Measurements from ENCODE around the gene SLC66A1.

SLC66A1 gene

GRCh38 chr1:19317126-19317910 lies 5.2 kb downstream of the SLC66A1 start:
- Histone ChIP-seq H3K9ac (ENCODE audit: low read length) (no peak overlapping the region), H3K36me3 (ENCODE audit: control insufficient read depth, low read depth, low read length) (peaks cover 13% of the 10 kb centered on the region), H3K27ac (ENCODE audit: low read length) (no peak overlapping the region), H3K9me3 (ENCODE audit: control insufficient read depth, low read depth, low read length) (no peaks in the 10 kb centered on the region), H3K4me3 (ENCODE audit: low read length) (no peak overlapping the region), H3K4me1 (ENCODE audit: control insufficient read depth, low read depth, low read length) (no peaks in the 10 kb centered on the region), H3K27me3 (ENCODE audit: control insufficient read depth, insufficient read depth, low read length) (no peaks in the 10 kb centered on the region)

GRCh38 chr1:19319196-19319595 lies 7.1 kb downstream of the SLC66A1 start:
- H3K4me3 ChIP-seq (ENCODE audit: low read length), result no peak overlapping the region
- H3K27ac ChIP-seq (ENCODE audit: low read length), result no peak overlapping the region
- H3K9ac ChIP-seq (ENCODE audit: low read length), result no peak overlapping the region
- H3K9me3 ChIP-seq (ENCODE audit: control insufficient read depth, low read depth, low read length), result no peaks in the 10 kb centered on the region
- H3K4me1 ChIP-seq (ENCODE audit: control insufficient read depth, low read depth, low read length), result no peaks in the 10 kb centered on the region
- no peaks in the 10 kb centered on the region for H3K27me3 ChIP-seq (ENCODE audit: control insufficient read depth, insufficient read depth, low read length)
- peaks cover 10% of the 10 kb centered on the region for H3K36me3 ChIP-seq (ENCODE audit: control insufficient read depth, low read depth, low read length)

- Histone ChIP-seq H3K27me3 (ENCODE audit: control insufficient read depth, insufficient read depth, low read length) (no peaks in the 10 kb centered on the region), H3K9me3 (ENCODE audit: control insufficient read depth, low read depth, low read length) (no peaks in the 10 kb centered on the region), H3K4me1 (ENCODE audit: control insufficient read depth, low read depth, low read length) (no peaks in the 10 kb centered on the region), H3K27ac (ENCODE audit: low read length) (no peak overlapping the region), H3K4me3 (ENCODE audit: low read length) (no peak overlapping the region), H3K9ac (ENCODE audit: low read length) (no peak overlapping the region), H3K36me3 (ENCODE audit: control insufficient read depth, low read depth, low read length) (peaks cover 21% of the 10 kb centered on the region)
Observed at GRCh38 chr1:19321071-19321470, 8.9 kb downstream of the SLC66A1 start.

- Histone ChIP-seq H3K27ac (ENCODE audit: low read length) (no peak overlapping the region), H3K4me1 (ENCODE audit: control insufficient read depth, low read depth, low read length) (no peaks in the 10 kb centered on the region), H3K36me3 (ENCODE audit: control insufficient read depth, low read depth, low read length) (peaks cover 26% of the 10 kb centered on the region)
Observed at GRCh38 chr1:19322481-19322880, 10.4 kb downstream of the SLC66A1 start.

DNA sequence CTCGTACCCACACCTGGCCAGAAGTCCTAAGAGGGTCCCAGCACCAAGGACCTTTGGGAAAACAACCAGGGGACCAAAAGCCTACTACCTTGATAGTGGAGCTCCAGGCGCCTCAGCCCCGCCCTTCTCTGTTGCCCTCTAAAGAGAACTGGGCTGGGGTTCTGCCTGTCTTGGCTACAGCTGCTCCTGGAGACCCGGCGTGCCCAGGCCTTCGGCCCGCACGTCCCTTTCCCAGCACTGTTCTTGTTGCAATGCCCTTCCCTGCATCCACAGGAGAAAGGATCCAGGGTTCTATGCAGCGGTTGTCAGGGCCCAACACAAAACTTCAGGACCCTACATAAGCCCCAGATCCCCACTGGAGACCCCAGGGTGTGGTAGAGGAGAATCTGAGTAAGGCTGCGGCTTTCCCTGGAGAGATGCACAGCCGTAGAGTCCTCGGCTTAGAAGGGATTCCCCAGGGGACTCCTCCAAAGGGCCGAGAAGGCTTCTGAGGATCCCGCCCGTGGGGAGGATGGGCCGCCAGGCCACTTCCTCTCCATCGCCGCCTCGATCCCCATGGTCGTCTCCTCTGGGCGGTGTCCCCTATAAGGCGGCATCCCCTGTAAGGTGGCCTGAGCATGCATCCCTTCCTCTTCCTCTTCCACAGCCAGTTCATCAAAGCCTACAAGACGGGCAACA lies 12.0 kb downstream of the SLC66A1 start:
- Histone ChIP-seq H3K9ac (ENCODE audit: low read length) (no peak overlapping the region), H3K4me3 (ENCODE audit: low read length) (no peak overlapping the region), H3K27me3 (ENCODE audit: control insufficient read depth, insufficient read depth, low read length) (no peaks in the 10 kb centered on the region), H3K36me3 (ENCODE audit: control insufficient read depth, low read depth, low read length) (peaks cover 22% of the 10 kb centered on the region), H3K9me3 (ENCODE audit: control insufficient read depth, low read depth, low read length) (no peaks in the 10 kb centered on the region), H3K4me1 (ENCODE audit: control insufficient read depth, low read depth, low read length) (no peaks in the 10 kb centered on the region), H3K27ac (ENCODE audit: low read length) (no peak overlapping the region)

More at GRCh38 chr1:19322481-19322880, 10.4 kb downstream of the SLC66A1 start:
- no peaks in the 10 kb centered on the region for H3K9me3 ChIP-seq (ENCODE audit: control insufficient read depth, low read depth, low read length)
- H3K9ac ChIP-seq (ENCODE audit: low read length), result no peak overlapping the region
- no peak overlapping the region for H3K4me3 ChIP-seq (ENCODE audit: low read length)
- H3K27me3 ChIP-seq (ENCODE audit: control insufficient read depth, insufficient read depth, low read length), result no peaks in the 10 kb centered on the region

- Histone ChIP-seq H3K27me3 (ENCODE audit: control insufficient read depth, insufficient read depth, low read length) (no peaks in the 10 kb centered on the region), H3K9me3 (ENCODE audit: control insufficient read depth, low read depth, low read length) (no peaks in the 10 kb centered on the region), H3K27ac (ENCODE audit: low read length) (no peak overlapping the region), H3K36me3 (ENCODE audit: control insufficient read depth, low read depth, low read length) (peaks cover 20% of the 10 kb centered on the region), H3K4me3 (ENCODE audit: low read length) (no peak overlapping the region), H3K4me1 (ENCODE audit: control insufficient read depth, low read depth, low read length) (no peaks in the 10 kb centered on the region), H3K9ac (ENCODE audit: low read length) (no peak overlapping the region)
Observed at GRCh38 chr1:19324665-19324990, 12.5 kb downstream of the SLC66A1 start.

DNA sequence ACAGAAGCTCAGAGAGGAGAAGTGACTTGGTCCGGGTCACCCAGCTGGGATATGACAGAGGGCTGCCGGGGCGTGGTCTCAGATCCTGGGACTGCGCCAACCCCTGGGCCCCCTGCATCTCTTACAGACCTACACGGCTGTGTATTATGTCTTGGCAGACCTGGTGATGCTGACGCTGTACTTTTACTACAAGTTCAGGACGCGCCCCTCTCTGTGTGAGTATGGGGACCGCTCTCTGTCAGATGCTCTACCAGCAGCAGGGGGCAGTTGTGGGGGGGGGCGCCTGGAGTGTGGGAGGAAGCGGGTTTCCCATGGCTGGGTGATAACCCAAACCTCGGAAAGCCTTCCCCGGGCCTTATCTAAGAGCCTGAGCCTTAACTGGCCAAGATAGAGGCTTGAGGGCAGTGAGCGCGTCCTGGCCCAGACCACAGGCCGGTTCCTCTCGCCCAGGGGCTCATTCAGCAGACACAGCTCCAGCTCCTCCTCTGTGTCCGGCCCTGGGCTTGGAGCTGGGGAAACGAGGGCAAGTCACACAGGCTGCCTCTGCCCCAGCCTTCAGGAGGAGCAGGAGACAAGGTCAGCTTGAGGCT lies 13.3 kb downstream of the SLC66A1 start:
- Histone ChIP-seq H3K27me3 (ENCODE audit: control insufficient read depth, insufficient read depth, low read length) (no peaks in the 10 kb centered on the region), H3K36me3 (ENCODE audit: control insufficient read depth, low read depth, low read length) (peaks cover 24% of the 10 kb centered on the region), H3K4me1 (ENCODE audit: control insufficient read depth, low read depth, low read length) (no peaks in the 10 kb centered on the region), H3K9me3 (ENCODE audit: control insufficient read depth, low read depth, low read length) (no peaks in the 10 kb centered on the region), H3K27ac (ENCODE audit: low read length) (no peak overlapping the region), H3K9ac (ENCODE audit: low read length) (no peak overlapping the region), H3K4me3 (ENCODE audit: low read length) (no peak overlapping the region)

- Histone ChIP-seq H3K27ac (ENCODE audit: low read length) (no peak overlapping the region), H3K9ac (ENCODE audit: low read length) (no peak overlapping the region)
Observed at GRCh38 chr1:19325958-19326747, 14.0 kb downstream of the SLC66A1 start.

DNA sequence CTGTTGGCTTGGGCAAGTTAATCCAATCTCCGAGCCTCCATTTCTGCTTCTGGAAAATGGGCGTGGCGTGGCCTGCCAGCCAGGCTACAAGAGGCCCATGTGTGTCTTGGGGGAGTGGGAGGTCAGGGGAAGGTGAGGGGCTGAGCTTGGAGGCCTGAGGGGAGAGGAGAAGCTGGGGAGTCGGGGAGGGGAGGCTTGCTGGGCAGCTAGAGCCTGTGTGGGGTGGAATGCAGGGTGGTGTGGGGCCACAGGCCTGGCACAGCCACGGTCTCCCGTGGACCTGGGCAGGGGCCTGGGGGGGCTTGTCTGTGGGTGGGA lies 14.6 kb downstream of the SLC66A1 start:
- no peak overlapping the region for H3K27ac ChIP-seq (ENCODE audit: low read length)
- peaks cover 24% of the 10 kb centered on the region for H3K36me3 ChIP-seq (ENCODE audit: control insufficient read depth, low read depth, low read length)
- no peaks in the 10 kb centered on the region for H3K27me3 ChIP-seq (ENCODE audit: control insufficient read depth, insufficient read depth, low read length)
- H3K4me3 ChIP-seq (ENCODE audit: low read length), result no peak overlapping the region
- H3K4me1 ChIP-seq (ENCODE audit: control insufficient read depth, low read depth, low read length), result no peaks in the 10 kb centered on the region
- H3K9ac ChIP-seq (ENCODE audit: low read length), result no peak overlapping the region
- H3K9me3 ChIP-seq (ENCODE audit: control insufficient read depth, low read depth, low read length), result no peaks in the 10 kb centered on the region

More at GRCh38 chr1:19325958-19326747, 14.0 kb downstream of the SLC66A1 start:
- peaks cover 24% of the 10 kb centered on the region for H3K36me3 ChIP-seq (ENCODE audit: control insufficient read depth, low read depth, low read length)
- H3K9me3 ChIP-seq (ENCODE audit: control insufficient read depth, low read depth, low read length), result no peaks in the 10 kb centered on the region
- no peaks in the 10 kb centered on the region for H3K27me3 ChIP-seq (ENCODE audit: control insufficient read depth, insufficient read depth, low read length)
- no peaks in the 10 kb centered on the region for H3K4me1 ChIP-seq (ENCODE audit: control insufficient read depth, low read depth, low read length)
- no peak overlapping the region for H3K4me3 ChIP-seq (ENCODE audit: low read length)

DNA sequence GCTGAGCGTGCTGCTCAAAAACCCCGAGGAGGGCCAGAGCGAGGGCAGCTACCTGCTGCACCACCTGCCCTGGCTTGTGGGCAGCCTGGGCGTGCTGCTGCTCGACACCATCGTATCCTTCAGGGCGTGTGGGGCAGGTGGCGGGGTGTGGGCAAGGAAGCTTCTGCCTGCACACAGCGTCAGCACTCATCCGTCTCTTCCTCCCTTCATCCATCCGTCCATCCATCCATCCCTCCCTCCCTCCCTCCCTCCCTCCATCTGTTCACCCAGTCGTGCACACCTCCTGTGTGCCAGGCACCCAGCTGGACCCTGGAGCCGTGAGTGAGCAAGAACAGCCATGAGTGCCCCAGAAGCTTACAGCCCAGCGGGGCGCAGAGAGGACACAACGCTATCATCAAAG lies 15.2 kb downstream of the SLC66A1 start:
- Histone ChIP-seq H3K27me3 (ENCODE audit: control insufficient read depth, insufficient read depth, low read length) (no peaks in the 10 kb centered on the region), H3K27ac (ENCODE audit: low read length) (no peak overlapping the region), H3K4me3 (ENCODE audit: low read length) (no peak overlapping the region), H3K9ac (ENCODE audit: low read length) (no peak overlapping the region), H3K9me3 (ENCODE audit: control insufficient read depth, low read depth, low read length) (no peaks in the 10 kb centered on the region), H3K4me1 (ENCODE audit: control insufficient read depth, low read depth, low read length) (no peaks in the 10 kb centered on the region), H3K36me3 (ENCODE audit: control insufficient read depth, low read depth, low read length) (peaks cover 24% of the 10 kb centered on the region)

DNA sequence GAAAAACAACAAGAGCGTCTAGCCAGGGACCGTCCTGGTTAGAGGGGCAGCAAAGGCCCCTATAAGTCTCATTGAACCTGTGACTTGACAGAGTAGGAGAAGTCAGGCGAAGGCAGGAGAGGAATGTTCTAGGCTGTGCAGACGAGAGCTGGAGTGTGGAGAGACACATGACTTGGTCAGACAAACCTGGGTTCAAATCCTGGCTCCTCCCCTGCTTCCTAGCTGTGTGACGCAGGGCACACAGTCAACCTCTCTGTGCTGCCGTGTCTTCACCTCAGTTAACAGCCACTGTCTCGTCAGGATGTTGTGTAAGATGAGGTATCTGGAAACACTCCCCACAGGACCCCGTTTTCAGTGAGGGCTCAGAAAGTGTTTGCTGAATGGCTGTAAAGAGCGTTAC lies 15.6 kb downstream of the SLC66A1 start:
- Histone ChIP-seq H3K9me3 (ENCODE audit: control insufficient read depth, low read depth, low read length) (no peaks in the 10 kb centered on the region), H3K4me1 (ENCODE audit: control insufficient read depth, low read depth, low read length) (no peaks in the 10 kb centered on the region), H3K27ac (ENCODE audit: low read length) (no peak overlapping the region), H3K4me3 (ENCODE audit: low read length) (no peak overlapping the region), H3K27me3 (ENCODE audit: control insufficient read depth, insufficient read depth, low read length) (no peaks in the 10 kb centered on the region), H3K9ac (ENCODE audit: low read length) (no peak overlapping the region), H3K36me3 (ENCODE audit: control insufficient read depth, low read depth, low read length) (peaks cover 24% of the 10 kb centered on the region)
